Skin epidermis (tissue), 12 donors: Measurements from ENCODE around the gene SCYGR3.

ENCODE experiments used
- H3K27ac ChIP-seq, 21 experiments: fragments of 200-600 bp; sonication (generic) in 11 of 21; one replicate each; pipeline ENCODE4 v1.5.0; 2020; ENCODE audit warnings: mild to moderate bottlenecking in 3 of 21, inconsistent platforms in 2 of 21, moderate library complexity in 2 of 21
- H3K4me3 ChIP-seq, 7 experiments: fragments of 200-600 bp; sonication (generic) in 2 of 7; one replicate each; pipeline ENCODE4 v1.5.0; 2020; ENCODE audit warnings: inconsistent platforms in 2 of 7, mild to moderate bottlenecking in 2 of 7, moderate library complexity in 1 of 7

SCYGR3 gene, protein sequence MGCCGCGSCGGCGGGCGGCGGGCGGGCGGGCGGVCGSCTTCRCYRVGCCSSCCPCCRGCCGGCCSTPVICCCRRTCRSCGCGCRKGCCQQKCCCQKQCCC

DNA sequence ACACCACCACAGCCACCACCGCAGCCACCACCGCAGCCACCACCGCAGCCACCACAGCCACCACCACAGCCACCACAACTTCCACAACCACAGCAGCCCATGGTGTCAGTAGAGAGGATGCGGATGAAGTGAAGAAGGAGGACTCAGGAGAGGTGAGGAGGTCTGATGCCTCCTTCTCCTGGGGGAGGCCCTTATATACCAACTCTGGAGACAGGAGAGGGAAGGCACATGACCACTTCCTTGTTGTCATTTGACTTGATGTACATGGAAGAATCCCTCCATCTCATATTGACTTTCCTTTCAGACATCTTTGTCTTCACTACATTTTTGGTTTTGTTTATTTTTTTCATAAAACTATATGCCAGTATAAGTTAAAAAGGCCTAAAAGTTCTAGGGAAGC is at the start of gene SCYGR3:
TSS of gene SCYGR3 (minus strand) at position 101 of the 400 bp plus-strand sequence. CDS start at position 101, 0 bp downstream.
- no peak within 1 kb of the TSS for H3K27ac ChIP-seq
- H3K4me3 ChIP-seq = no peak within 1 kb of the TSS

DNA sequence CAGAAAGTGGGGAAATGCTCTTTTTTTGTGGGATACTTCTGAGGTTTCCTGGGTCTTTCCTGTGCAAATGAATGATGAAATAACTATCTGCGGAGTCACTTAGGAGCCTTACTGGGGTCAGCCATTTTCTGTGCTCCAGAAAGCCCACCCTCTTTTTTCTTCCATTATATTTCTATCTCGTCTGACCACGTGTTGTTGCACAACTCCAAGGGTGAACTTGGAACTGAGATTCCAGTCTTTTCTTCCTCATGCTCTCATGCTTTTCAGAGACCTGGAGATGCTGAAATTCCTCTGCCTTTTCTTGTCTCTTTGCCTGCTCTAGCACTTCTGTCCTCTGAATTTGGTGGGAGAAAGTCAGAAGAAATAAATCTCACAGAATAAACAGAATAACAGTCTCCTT is 47.2 kb upstream of the SCYGR3 start:
- Histone ChIP-seq H3K4me3 (no peak overlapping the region), H3K27ac (no peak overlapping the region)

DNA sequence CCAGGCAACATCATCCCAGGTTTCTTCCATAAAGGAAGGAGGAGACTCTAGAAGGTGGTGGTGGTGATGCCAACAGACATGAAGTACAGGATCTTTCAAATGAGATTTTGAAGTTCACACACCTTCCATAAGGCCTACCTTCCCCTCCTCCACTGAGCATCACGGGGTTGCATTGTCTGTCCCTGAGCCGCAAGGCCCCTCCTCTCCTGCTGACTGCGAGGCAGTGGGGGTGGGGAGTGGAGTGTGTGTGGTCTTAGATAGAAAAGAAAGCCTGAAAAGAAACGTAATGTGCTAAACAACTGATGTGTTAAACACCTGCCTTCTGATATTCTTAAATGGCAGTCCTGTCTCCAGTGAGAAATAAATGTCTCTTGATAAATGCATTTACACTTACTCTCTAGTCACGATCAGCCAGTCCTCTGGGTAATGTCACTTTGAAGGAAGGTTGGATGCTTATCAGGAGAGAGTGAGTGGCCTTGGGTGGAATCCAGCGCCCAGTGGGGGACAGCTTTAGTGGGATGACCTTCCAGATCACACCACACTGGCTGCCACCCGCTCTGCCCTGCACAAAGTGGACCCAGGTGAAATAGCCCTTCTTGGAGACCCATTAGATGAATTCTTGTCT is 46.5 kb upstream of the SCYGR3 start:
- no peak overlapping the region for H3K27ac ChIP-seq

DNA sequence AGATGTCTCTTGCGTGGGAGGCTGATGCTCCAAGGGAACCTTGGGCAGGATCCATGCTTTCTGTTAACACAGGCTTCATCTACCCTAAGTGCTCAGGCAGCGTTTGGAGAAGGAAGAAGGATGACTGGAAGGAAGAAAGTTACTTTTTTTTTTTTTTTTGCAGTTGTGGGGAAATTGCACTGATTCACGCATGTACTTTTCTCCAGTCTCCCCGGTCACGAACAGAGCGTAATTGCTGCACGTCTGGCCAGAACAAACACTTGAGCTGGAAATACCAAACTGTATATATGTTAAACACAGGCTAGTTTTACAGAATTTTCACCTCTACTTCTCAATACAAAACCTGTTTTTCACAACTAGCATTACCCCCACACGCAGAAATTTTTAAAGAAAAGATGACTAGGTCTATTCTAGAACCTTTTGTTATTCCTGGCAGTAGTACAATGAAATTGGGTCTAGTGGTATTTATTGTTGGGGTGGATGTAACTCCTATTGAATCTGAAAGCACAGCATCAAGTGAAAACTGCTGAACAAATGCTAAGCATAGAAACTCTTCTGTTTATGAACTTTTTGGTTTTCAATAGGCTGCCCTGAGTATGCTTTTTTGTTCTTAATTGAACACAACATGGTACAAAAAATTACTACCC is 42.7 kb upstream of the SCYGR3 start:
- no peak overlapping the region for H3K4me3 ChIP-seq
- no peak overlapping the region for H3K27ac ChIP-seq

More for the DNA sequence above, 46.5 kb upstream of the SCYGR3 start:
- H3K4me3 ChIP-seq = no peak overlapping the region

DNA sequence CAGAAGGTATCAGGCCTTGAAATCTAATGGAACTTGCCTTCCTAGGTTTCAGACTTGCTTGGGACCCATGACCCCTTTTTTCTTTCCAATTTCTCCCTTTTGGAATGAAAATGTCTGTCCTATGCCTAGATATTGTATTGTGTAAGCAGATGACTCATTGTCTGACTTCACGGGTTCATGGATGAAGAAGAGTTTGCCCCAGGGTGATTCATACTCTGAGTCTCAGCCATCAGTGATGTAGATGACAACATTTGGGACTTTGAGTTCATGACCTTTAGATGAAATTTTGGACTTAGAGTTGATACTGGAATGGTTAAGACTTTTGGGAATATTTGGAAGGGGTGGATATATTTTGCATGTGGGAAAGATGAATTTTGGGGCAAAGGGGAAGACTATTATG is 40.8 kb upstream of the SCYGR3 start:
- Histone ChIP-seq H3K27ac (no peak overlapping the region), H3K4me3 (no peak overlapping the region)

DNA sequence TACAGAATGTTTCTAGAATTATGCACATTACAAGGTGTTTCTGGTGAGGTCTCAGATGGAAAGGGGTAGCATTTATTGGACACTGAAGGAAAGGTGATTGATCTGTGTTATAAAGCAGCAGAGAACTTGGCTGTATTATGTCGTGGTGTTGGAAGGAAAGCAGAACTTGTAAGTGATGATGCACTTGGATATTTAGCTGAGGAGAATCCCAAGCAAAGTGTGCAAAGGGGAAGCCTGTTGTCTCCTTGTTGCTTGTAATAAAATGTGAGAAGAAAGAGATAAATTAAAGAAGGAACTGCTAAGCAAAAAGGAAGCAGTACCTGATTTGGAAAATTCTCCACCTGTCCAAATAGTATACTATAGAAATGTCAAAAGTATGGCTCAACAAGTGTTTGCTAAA is 39.8 kb upstream of the SCYGR3 start:
- no peak overlapping the region for H3K4me3 ChIP-seq
- H3K27ac ChIP-seq = no peak overlapping the region

DNA sequence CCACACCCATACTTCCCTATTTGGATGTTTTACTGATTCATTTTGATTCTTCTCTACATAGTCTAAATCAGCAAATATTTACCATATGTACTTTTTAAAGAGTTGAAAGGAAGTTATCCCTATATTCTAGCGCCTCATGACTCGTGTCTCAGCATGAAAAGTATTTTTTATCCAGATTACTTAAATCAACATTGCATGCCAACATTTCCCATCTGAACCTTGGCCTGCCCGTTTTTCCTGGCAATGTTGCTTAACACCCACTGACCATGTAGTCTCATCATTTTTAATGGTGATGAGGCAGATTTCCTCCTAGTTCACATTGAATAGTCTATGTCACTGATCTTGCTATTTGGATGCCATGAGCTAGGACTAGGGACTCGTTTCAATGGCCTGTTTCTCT is 38.8 kb upstream of the SCYGR3 start:
- no peak overlapping the region for H3K27ac ChIP-seq
- no peak overlapping the region for H3K4me3 ChIP-seq

DNA sequence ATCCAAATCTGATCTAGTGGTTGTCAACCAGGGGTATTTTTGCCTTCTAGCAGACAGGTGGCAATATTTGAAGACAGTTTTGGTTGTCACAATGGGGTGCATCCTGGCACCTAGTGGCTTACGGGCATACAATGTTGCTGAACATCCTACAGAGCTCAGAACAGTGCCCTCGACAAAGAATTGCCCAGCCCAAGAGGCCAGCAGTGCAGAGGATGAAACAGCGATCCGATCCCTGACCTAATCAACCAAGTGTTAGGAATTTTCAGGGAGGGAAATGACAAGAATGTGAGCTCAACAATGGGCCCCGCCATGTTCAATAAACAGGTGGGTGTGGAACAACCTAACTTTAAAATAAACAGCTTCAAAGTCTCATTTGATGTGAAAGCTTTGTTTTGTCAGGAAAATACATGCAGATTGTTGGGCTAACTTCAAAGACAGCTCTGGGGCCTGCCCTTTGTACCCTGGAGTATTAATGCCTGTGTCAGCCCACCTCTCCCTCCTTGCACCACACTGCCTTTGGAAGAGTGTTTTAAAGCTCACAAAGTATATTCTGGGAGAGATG is 29.4 kb upstream of the SCYGR3 start:
- Histone ChIP-seq H3K4me3 (no peak overlapping the region), H3K27ac (no peak overlapping the region)

DNA sequence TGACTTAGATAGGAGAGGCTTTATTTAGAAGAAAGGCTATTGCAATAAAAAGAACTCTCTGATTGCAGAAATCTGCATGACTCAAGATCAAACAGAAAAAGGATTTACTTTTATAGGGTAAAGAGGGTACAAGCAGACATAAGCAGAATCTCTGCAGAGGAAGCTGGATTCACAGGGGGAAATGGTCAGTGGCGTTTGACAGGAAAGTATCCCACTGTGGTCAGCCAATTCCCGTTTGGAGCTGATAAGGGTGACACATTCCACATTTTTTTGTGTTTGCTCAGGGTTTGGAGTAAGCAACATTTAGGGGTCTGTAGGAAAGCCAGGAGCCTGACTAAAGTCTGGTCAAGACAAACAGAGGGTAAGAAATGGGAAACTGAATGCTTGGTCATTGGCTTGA is 28.0 kb upstream of the SCYGR3 start:
- no peak overlapping the region for H3K27ac ChIP-seq
- no peak overlapping the region for H3K4me3 ChIP-seq

DNA sequence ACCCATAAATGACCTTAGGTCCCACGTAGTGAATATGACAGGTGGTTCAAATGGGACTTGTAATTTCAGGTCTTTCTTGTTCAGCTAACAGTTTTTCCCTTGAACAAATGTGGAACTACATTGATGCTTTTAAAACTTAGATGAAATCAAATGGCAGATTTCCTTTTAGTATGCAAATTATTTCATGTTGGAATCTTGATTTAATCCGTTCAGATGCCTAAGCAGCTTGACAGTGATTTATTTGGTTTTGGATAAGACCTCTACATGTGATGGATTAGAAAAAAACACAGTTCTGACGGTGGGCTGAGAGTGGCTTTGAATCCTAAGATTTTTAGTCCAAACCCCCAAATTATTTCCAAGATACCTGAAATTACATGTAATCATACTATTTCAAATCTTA is 19.6 kb upstream of the SCYGR3 start:
- H3K27ac ChIP-seq = no peak overlapping the region
- H3K4me3 ChIP-seq = no peak overlapping the region

DNA sequence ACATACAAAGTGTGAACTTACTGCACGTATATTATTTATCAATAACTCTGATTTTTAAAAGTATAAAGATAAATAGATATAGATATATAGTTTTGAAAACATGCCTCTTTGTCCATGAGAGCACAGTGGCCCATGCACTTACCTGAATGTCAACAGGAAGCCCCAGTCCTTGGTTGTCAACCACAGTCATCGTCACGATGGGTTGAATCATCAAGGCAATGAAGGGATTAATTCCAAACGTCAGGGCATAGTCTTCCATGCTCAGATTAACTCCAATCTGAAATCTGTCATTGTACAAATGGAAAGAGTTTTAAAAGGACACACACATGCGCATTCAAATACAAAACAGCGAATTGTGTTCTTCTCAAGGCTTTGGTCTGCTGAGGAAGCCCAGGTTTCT is 18.2 kb upstream of the SCYGR3 start:
- Histone ChIP-seq H3K4me3 (no peak overlapping the region), H3K27ac (no peak overlapping the region)

DNA sequence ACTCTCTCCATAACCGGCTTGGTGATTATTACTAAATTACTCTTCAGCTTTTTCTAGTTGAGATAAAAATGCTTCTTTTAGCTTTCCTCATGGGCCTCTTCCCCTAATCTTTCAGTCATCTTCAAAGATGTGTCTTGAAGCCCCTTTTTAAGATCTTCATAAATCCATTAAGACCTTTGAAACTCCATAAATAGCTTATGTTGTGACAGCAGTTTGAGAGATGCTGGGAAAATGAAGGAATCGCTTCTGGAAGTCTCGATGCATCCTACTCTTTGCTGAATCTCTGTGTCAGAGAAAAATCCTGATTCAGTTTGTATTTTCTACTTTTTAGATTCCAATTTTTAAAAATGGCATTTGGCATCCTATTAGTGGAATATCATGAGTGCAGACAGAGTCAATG is 15.7 kb upstream of the SCYGR3 start:
- H3K27ac ChIP-seq = no peak overlapping the region
- no peak overlapping the region for H3K4me3 ChIP-seq

DNA sequence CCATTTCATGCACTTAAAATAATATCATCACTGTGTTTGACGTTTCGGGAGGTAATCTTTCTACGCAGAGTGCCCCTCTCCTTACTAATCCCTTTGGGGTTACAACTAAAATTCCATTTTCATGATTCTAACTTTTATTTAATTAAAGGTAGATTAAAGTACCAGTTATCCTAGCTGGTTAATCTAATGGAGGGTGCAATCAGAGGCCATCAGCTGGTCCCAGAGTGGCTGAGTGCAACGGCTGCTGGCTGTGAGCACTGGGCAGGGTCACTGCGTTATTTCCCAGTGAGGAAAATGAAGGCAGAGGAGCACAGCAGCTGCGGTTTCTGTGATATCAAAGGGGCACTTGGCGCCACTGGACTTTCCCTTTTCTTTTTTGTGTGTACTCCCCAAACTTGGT is 14.8 kb upstream of the SCYGR3 start:
- no peak overlapping the region for H3K4me3 ChIP-seq
- no peak overlapping the region for H3K27ac ChIP-seq

DNA sequence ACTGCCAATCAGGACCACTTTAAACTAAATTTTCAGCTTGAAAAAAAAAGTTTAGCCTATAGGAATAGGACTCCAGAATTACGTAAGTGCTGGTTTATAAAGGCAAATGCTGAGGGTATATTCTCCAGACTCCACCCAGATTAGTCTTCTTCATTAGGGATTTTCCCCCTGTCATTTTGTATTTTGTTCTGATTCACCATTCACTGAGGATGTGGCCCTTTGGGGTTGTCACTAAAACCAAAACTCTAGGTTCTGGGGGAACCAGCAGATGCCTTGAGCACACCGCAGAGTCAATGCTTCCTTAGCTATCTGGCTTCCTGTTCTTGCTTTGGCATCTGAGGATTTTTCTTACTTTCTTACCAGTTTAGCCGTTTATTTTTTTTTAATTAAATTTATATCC is 13.1 kb upstream of the SCYGR3 start:
- Histone ChIP-seq H3K4me3 (no peak overlapping the region), H3K27ac (no peak overlapping the region)

DNA sequence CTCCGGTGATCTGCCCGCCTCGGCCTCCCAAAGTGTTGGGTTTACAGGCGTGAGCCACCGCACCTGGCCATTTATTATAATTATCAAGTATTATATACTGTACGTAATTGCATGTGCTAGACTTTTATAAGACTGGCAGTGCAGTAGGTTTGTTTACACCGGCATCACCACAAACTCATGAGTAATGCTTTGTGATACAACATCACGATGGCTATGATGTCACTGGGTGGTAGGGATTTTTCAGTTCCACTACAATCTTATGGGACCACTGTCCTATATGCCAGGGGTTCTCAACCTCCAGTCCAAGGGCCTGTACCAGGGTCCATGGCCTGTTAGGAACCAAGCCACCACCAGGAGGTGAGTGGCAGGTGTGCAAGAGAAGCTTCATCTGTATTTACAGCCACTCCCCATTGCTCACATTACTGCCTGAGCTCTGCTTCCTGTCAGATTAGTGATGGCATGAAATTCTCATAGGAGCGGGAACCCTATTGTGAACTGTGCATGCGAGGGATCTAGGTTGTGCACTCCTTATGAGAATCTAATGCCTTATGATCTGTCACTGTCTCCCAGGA is 12.0 kb upstream of the SCYGR3 start:
- Histone ChIP-seq H3K4me3 (no peak overlapping the region), H3K27ac (no peak overlapping the region)

DNA sequence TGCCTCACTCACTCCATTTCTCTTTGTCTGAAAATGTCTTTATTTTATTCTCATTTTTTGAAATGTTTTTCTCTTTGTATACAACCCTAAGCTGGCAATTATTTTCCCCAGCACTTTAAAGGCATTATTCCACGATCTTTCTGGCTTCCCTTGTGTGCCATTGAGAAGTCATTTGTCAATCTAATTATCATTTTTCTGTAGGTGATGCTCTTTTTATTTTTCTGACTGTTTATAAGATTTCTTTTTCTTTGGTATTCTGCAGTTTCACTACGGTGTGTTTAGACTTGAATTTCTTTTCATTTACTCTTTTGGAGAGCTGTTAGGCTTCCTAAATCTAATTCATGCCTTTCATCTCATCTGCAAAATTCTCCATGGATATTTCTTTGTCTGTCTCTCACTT is 10.8 kb upstream of the SCYGR3 start:
- Histone ChIP-seq H3K27ac (no peak overlapping the region), H3K4me3 (no peak overlapping the region)

DNA sequence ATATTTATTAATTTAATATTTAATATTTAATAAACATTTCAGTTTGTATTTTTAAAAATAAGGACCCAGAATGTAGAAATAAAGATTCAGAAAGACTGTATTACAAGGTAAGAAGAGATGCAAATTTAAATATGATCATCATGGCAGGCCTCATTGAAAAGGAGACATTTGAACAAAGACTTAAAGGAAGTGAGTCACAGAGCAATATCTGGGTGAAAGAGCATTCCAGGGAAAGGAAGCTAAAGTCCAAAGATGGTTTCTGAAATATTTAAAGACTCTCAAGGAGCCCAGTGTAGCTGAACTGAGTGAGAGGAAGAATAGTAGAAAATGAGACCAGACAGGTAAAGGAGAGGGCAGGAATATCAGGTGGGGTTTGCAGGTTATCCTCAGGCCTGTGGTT is 8.6 kb upstream of the SCYGR3 start:
- Histone ChIP-seq H3K27ac (no peak overlapping the region), H3K4me3 (no peak overlapping the region)

DNA sequence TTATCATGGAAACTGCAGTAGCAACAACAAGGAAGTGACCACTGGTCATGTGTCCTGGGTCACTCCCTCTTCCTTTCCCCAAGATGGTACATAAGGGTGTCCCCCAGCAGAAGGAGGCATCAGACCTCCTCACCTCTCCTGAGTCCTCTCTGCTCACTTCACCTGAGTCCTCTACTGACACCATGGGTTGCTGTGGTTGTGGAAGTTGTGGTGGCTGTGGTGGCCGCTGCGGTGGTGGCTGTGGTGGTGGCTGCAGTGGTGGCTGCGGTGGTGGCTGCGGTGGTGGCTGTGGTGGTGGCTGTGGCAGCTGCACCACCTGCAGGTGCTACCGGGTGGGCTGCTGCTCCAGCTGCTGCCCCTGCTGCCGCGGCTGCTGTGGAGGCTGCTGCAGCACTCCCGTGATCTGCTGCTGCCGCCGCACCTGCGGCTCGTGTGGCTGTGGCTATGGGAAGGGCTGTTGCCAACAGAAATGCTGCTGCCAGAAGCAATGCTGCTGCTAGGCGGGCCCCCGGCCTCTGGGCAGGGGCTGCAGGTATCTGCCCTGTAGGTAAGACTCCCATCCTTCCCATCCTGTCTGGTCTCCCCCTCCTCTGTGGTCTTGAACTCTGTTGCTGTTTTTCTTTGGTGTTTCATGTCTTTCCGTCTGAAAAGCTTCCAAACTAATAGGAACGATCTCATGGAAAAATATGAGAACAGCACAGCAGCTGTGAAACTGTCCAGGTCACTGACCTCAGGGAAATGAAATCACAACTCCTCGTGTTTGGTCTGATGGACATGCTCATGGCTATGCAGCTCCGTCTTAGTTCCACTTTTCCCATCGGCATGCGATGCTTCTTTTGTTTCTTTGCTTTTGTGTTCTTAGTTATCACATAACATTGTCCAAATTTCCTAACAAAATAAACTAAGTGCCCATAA is 2.9 kb upstream of the SCYGR3 start, which contains the start of gene SCYGR4:
TSS of gene SCYGR4 (plus strand) at position 183 of the 915 bp plus-strand sequence. CDS start at position 183, 0 bp downstream.
- Histone ChIP-seq H3K4me3 (no peak within 1 kb of the TSS), H3K27ac (peak within 1 kb of the TSS in 1 of 21 experiments; percentile 17)

DNA sequence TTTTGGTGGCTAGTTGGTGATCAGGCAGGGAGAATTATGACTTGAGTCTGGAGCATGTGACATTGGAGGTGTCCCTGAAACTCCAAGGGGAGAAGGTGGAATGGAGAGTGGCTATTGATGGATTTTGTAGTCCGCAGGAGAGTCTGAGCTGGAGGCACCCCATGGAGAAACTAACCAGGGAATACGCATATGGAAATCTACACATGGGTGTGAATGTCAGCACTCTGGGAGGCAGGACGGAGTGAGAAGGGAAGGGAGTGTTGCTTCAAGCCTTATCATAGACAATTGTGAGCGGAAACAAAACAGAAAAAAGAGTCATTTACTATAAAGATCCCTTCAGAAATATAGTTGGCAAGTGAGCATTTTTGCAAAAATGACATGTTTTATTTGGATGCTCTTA is 2.0 kb upstream of the SCYGR3 start:
- Histone ChIP-seq H3K27ac (peak overlapping the region in 1 of 21 experiments; percentile 17), H3K4me3 (no peak overlapping the region)

DNA sequence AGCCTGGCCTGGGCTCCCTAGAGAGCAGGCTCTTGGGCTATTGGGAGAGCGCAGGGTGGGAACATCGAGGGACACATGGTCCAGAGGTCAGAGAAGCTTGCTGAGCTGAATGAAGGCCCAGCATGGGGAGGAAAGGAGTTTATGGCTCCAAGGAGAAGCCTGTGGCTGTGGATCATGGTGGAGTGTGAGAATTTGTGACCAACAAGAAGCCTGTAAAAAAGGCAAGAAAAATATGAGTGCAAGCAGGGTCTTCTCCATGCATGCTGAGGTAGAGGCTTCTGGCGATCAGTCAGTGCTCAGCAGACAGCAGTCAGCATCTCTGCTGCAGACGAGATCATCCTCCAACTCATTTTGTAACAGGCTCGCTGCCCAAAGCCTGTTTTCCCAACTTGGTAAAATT is 1.3 kb upstream of the SCYGR3 start:
- Histone ChIP-seq H3K27ac (no peak overlapping the region), H3K4me3 (no peak overlapping the region)
